GM19035 (cell line): ENCODE data around the gene PADI4.
"Not testable (repeated sequence)": the region's sequence is repeated elsewhere in the genome, so short reads cannot be mapped to it uniquely, and the experiment has no call there.

Experiments used
- ATAC-seq: cut with Tn5 transposase; IDR thresholded peaks from one replicate; pipeline ENCODE4 v1.9.1; 2021; ENCODE audit not compliant: unreplicated experiment

The PADI4 gene

GRCh38 chr1:17375651-17376050 lies 67.7 kb downstream of the PADI4 start:
- ATAC-seq, result no peak

DNA sequence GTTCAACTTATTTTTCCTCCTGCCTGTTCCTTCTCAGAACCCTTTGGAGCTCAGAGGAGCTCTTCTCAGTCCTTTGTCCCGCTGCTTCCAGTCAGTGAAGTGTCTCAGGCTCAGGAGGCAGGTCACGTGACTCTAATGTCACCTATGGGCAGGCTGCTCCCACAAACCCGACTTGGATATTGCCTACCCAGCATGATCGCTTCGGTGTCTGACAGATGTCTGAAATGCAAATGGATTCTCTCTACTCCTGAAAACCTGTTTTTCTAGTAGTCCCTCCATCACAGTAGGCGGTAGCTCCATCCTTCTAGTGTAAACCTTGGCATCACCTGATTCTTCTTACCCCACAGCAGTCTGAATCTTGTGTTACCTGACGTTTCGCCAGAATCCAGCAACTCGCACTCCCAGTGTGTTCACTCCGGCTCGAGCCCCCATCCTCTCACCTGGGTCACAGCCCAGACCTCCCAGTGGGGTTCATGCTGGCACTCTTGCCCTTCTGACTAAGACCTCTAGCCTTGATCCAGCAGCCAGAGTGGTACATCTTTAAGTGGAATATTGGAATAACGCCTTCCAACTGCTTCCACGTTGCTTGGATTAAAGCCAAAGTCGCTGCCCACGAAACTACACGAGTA lies 69.4 kb downstream of the PADI4 start:
- no peak for ATAC-seq

DNA sequence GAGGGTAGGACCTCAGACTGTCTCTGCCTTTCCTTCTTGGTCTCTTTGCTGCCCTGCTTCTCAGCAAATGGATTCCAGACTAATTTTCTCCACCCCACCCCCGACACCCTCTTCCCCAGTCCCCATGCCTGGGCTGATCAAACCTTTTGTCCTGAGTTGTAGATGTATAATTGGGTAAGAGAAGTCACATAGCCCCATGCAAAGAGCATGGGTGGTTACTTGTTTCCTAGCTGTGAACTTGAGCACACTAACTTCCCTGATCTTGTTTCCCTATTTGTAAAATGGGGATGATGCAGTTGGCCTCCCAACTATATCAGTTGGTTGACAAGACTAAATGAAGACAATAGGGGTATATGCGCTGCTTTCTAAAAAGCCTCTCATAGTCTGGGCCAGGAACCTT lies 73.2 kb downstream of the PADI4 start:
- ATAC-seq, result no peak

DNA sequence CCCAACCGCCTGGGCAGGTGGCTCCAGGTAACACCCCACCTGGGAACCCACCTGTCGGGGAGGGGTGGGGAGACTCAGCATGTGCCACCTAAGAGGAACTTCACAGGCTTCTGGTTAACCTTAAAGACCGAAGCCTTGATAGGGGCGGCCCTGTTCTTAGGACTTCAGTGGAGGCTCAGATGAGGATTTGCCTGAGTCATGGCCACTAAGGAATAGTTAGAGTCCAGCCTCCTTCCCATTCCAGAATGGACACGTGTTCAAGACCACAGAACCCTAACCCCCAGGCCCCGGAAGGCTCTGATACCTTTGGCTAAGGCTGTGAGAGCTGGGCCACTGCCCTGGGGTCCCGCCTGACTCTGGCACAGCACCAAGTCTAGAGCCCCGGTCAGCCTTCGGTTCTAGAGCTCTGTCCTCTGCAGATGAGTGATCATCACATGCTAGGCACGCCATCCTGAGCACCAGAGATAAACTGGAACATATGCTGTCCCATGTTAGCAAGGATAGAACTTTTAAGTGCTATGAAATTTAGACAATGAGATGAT lies 84.3 kb downstream of the PADI4 start:
- ATAC-seq, result no peak

- ATAC-seq, result no peak
Measured at GRCh38 chr1:17393230-17393629, 85.2 kb downstream of the PADI4 start.

DNA sequence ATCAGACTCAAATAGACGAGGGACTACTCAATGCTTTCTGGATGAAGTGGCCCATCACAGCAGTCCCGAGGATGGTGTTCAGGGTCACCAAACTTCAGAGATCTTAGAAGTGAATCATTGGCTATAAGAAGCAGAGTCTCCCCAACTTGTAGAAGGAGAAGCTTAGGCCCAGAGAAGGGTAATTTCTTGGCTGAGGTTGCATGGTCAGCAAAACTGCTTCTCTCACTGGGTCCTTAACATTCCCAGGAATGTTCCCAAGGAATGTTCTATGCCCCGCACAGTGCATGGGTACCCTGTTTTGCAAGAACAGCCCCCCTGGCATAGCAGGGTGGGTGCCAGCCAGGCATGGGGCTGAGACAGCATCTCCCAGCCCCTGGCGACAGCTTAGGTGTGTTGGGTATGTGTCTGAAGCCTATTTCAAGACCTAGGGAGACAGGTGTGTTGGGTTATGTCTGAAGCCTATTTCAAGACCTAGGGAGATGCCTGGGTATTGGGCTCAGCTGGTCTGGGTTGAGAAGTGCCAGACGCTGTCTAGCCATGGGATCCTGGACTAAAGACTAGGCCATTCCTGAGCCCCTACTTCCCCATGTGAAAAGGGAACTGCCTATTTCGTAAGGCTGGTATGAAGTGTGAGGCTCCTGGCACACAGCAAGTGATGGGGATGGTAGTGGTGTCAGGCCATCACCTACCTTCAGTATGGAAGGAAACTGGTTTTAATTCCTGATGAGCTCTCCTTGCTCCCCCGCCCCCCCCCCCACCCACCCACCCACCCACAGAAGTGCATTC lies 90.1 kb downstream of the PADI4 start:
- no peak for ATAC-seq

- ATAC-seq, result no peak
Measured at GRCh38 chr1:17400725-17401341, 92.8 kb downstream of the PADI4 start.

DNA sequence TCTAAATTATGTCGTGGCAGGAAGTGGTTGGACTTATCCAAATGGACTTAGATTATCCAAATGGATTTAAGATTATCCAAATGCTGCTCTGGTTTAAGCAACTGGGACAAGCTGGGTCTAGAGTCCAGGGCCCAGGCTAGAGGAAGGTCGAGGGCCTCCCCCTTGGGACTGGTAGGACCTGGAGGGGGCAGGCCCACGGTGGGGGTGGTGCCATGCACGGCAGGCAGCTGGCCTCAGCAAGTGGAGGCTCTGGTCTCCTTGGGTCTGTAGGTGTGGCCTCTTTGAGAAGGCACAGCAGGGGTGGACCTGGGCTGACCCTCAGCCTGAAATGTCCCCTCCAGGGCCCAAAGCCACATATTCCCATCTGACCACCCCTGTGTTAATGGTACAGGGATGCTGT lies 93.8 kb downstream of the PADI4 start:
- no peak for ATAC-seq

DNA sequence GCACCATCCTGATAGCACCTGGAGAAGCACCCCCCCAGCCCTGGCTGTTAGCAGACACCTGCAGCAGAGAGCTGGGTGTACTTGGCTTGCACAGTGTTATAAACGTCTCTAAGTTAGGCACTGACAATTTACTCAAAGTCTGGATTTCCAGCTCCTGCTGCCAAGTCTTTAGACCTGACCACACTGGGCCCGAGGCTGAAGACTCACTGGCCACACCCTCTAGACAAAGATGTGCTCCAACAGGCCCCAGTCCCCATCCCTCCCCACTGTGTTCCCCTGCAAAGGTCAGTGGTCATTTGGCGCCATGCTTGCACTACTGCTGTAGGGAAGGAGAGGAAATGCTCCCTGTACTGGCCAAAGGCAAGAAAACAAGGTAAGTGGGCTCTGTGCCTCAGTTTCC lies 95.1 kb downstream of the PADI4 start:
- ATAC-seq, result no peak

DNA sequence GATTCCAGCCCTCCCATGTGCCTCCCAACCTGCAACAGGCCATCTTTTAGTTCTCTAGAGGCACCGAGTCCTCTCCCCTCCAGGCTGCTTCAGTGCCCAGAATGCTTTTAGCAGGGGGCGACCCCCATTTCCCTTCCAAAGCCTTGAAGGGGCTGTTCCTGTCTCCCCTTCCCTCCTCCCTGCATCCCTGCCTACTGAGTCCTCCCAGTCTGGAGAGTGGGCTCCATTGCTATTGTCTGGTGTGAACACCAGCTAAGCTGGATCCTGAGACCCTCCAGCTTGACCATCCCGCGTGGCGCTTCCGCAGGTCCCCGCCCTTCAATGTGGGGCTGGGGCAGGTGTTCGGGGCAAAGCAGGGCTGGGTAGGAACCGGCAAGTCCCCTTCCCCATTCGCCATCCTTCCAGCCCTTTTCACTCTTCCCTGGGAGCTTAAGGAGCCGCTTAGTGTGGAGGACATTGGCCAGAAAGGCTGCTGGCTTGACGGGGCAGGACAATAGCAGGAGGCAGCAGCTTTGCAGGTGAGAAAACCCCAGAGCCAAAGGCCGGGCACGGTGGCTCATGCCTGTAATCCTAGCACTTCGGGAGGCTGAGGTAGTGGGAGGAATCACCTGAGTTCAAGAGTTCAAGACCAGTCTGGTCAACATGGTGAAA lies 96.2 kb downstream of the PADI4 start:
- ATAC-seq, result no peak

DNA sequence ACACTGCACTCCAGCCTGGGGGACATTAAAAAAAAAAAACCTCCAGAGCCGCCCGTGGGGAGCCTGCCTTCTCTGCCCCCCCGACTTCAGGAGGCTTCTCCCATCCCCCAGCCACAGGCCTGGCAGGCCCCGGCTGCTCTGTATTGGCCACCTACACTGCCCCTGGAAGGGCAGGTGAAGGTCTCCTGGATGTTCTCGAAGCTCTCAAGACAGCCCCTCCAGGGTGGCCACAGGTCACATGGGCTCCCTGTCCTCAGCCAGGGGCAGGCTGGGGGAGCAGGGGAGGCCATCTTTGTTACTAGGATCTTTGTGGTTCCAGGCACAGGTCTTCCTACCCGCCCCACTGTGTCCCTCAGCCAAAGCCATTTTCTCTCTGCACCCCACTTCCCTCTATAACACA lies 96.8 kb downstream of the PADI4 start:
- ATAC-seq, result no peak

DNA sequence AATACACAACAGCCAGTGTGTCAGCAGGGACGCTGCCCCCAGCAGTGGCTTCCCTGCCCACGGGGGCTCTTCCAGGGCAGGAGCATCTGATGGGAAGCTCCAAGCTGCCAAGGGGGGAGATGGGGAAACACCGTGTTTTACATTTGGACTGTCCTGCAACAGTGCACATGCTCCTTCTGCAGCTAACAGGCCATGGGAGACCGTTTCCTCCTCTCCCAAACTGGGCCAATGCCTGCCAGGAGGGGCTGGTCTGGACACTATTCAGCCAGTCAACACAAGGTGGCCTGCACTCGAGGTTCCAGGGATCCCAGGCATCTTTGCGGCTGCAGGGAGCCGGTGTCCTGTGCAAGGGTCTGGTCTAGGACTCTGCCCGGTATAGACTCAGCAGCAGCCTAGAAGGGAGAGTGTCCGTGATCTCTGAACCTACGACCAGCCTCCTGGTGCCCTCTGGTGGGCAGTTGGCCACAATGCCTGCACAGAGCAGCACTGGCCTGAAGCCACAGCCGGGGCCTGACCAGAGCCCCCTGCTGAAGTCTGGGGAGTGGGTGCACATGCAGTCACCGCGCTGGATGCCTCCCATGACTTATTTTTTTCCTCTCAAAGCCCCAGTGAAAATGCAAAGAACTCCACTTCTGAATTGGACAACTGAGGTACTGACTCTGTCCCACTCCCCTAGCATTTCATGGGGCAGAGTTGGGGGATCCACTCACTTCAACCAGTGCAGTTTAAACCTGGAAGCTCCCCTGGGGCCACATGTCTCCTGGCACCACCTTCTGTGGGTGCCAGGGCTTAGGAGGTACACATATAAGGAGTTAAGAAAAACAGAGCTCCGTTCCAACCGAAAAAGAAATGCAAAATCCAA lies 98.1 kb downstream of the PADI4 start:
- no peak for ATAC-seq

GRCh38 chr1:17406760-17407475 lies 98.9 kb downstream of the PADI4 start:
- ATAC-seq, result not testable (repeated sequence)

DNA sequence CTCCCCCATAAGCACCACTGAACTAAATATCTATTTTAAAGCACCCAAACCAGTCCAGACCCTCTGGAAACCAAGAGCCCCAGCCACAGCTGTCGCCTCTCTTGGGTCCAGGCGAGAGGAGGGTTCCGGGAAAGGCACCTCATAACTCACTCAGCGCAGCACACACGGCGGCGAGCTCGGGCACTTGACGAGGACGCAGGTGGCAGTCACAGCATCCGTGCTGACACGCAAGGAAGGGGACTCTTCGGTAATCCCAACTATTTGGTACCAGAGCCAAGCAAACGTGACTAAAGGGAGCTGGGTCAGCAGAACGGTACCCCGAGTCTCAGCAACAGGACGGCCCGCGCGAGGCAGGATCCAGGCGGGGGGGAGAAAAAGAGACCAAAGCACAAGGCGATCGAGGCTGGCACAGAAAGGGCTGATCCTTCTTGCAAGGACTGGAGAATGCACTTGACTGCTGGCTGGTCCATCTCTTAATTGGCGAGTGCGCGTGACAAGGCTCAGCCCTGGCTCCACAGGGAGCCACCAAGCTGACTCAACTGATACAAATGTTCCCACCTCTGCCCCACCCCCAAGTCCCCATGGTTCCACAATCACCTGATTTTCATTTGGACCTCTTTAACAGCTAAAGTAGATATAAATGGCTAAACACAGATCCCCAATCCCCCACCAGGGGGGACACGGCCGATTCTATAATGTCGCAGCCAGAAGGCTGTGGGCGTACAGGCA lies 100.0 kb downstream of the PADI4 start:
- ATAC-seq, result not testable (repeated sequence)

DNA sequence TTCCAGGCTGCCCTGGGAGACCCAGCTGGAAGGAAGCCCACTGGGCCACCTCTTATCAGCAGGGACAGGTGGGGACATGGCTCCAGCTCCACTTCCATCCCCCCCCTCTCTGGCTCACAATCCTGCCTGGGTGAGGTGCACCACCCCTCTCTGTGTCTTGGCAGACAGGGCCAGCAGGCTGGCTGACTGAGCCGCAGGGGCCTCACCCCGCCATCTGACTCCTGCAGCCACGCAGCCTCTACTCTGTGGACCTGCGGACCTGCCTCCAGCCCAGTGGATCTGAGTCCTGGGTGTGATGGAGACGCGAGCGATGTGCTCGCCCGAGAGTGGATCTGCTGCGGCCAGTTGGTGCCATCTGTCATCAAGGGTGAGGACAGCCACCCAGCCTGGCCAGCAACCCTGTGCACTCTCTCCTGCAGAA lies 101.4 kb downstream of the PADI4 start:
- no peak for ATAC-seq

DNA sequence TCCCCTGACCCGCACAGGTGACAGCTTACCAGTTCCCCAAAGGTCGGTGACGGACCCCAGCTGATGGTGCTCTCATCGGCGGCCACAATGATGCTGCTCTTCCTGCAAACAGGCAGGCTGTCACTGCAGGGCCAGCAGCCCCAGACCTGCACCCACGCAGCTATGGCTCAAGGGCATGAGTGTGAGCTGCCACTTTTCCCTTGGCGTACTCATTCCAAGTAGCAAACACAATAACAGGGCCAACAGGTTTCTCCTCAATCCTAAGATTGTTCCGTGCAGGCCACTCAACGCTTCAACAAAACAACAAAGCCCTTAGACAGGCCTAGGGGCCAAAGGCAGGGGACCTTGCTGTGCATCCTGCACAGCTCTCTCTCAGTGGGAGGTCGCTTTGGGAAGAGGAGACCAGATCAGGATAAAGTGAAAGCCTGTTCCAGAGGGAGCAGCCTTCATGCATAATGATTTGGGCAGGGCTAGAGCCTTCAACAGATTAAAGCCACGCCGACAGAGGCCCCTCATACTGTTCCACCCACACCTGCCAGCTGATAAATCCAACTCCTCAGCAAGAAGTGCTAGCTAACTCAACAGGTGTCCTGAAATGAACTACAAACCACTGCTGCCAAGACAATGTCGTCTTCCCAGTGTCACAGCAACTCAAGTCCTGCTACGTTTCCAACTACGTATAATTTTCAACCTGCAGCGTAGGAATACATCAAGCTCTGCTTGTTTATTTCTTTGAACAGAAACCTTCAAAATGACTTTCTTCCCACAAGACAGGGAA lies 104.3 kb downstream of the PADI4 start:
- no peak for ATAC-seq
